Measurements from ENCODE around the gene ATPAF1. TPM values are rescaled to one million over a fixed set of nuclear protein-coding genes. Genes with fewer than 3 reads are reported as not detected.

ATPAF1 gene
- total RNA-seq, 1 donor from 2014 or later: 37.8 TPM

- Mint-ChIP-seq H3K36me3 (ENCODE audit: unreplicated experiment) (no peaks in the 10 kb centered on the region), H3K27me3 (ENCODE audit: unreplicated experiment) (no peaks in the 10 kb centered on the region), H3K27ac (ENCODE audit: unreplicated experiment) (no peak overlapping the region), H3K4me1 (ENCODE audit: low read depth, unreplicated experiment) (no peaks in the 10 kb centered on the region), H3K9me3 (ENCODE audit: unreplicated experiment) (no peaks in the 10 kb centered on the region), H3K4me3 (ENCODE audit: unreplicated experiment) (no peak overlapping the region)
- TF ChIP-seq CTCF (IDR thresholded peaks at IDR 0.05; ENCODE audit: partially characterized antibody, unreplicated experiment): no peak
- no peak for DNase-seq
Observed at GRCh38 chr1:46681333-46682034, 13.3 kb upstream of the ATPAF1 start.

- Mint-ChIP-seq H3K36me3 (ENCODE audit: unreplicated experiment) (no peaks in the 10 kb centered on the region), H3K27ac (ENCODE audit: unreplicated experiment) (no peak overlapping the region), H3K4me1 (ENCODE audit: low read depth, unreplicated experiment) (no peaks in the 10 kb centered on the region), H3K9me3 (ENCODE audit: unreplicated experiment) (no peaks in the 10 kb centered on the region), H3K27me3 (ENCODE audit: unreplicated experiment) (no peaks in the 10 kb centered on the region), H3K4me3 (ENCODE audit: unreplicated experiment) (no peak overlapping the region)
- DNase-seq: no peak
- TF ChIP-seq CTCF (IDR thresholded peaks at IDR 0.05; ENCODE audit: partially characterized antibody, unreplicated experiment): no peak
Observed at GRCh38 chr1:46679789-46680573, 11.8 kb upstream of the ATPAF1 start.

GRCh38 chr1:46677339-46677738 is 9.2 kb upstream of the ATPAF1 start:
- H3K27ac Mint-ChIP-seq (ENCODE audit: unreplicated experiment): no peak overlapping the region
- H3K36me3 Mint-ChIP-seq (ENCODE audit: unreplicated experiment): no peaks in the 10 kb centered on the region
- H3K9me3 Mint-ChIP-seq (ENCODE audit: unreplicated experiment): no peaks in the 10 kb centered on the region

GRCh38 chr1:46676531-46676930 is 8.4 kb upstream of the ATPAF1 start:
- Mint-ChIP-seq H3K9me3 (ENCODE audit: unreplicated experiment) (no peaks in the 10 kb centered on the region), H3K4me1 (ENCODE audit: low read depth, unreplicated experiment) (no peaks in the 10 kb centered on the region), H3K27ac (ENCODE audit: unreplicated experiment) (no peak overlapping the region), H3K36me3 (ENCODE audit: unreplicated experiment) (no peaks in the 10 kb centered on the region), H3K27me3 (ENCODE audit: unreplicated experiment) (no peaks in the 10 kb centered on the region), H3K4me3 (ENCODE audit: unreplicated experiment) (no peak overlapping the region)
- TF ChIP-seq CTCF (IDR thresholded peaks at IDR 0.05; ENCODE audit: partially characterized antibody, unreplicated experiment): no peak
- DNase-seq: no peak

More at GRCh38 chr1:46677339-46677738, 9.2 kb upstream of the ATPAF1 start:
- no peaks in the 10 kb centered on the region for H3K4me1 Mint-ChIP-seq (ENCODE audit: low read depth, unreplicated experiment)
- TF ChIP-seq CTCF (IDR thresholded peaks at IDR 0.05; ENCODE audit: partially characterized antibody, unreplicated experiment): no peak
- no peaks in the 10 kb centered on the region for H3K27me3 Mint-ChIP-seq (ENCODE audit: unreplicated experiment)
- DNase-seq: no peak
- no peak overlapping the region for H3K4me3 Mint-ChIP-seq (ENCODE audit: unreplicated experiment)
